ENCODE data around the gene KRTAP3-1. TPM values are rescaled to one million over a fixed set of nuclear protein-coding genes. Genes with fewer than 3 reads are reported as not detected.
"Not testable (repeated sequence)": the region's sequence is repeated elsewhere in the genome, so short reads cannot be mapped to it uniquely, and the experiment has no call there.

Gene KRTAP3-1
- total and polyA plus RNA-seq, 3 donors from 2014 or later = not detected

- Histone ChIP-seq H3K4me3 (no peak overlapping the region), H3K27ac (no peak overlapping the region), H3K36me3 (ENCODE audit: low read depth, missing control alignments) (no peaks in the 10 kb centered on the region), H3K9me3 (no peaks in the 10 kb centered on the region), H3K27me3 (no peaks in the 10 kb centered on the region), H3K4me1 (no peaks in the 10 kb centered on the region)
- intact Hi-C loops (cut with DNase I; ENCODE audit: low total_unique reads) = no loop called here
- no peak for DNase-seq
- WGBS, 2 donors = 53 to 71% methylated on average over 2 of the region's 2 CpGs
- TF ChIP-seq CTCF (IDR thresholded peaks at IDR 0.05) = no peak
- no peak for TF ChIP-seq POLR2A (IDR thresholded peaks at IDR 0.05)
Measured at GRCh38 chr17:41049110-41049509, 40.2 kb upstream of the KRTAP3-1 start.

DNA sequence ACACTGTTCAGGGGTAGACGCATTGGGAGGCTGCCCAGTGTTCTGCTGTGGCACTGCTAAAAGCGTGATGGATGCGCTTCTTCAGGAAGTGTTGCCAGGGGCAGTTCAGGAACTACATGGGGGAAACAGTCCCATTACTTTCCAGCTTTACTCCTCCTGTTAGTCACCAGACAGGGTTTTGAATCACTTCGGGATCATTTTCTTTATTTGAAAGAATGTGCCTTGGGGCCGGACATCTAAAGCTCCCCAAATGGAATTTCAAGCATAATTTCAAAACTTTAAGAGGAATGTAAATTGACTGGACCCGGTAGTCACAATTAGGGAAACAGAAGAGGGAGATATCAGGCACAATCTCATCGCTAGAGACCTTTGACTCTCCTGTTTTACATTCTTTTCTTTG is 39.5 kb upstream of the KRTAP3-1 start:
- Histone ChIP-seq H3K36me3 (ENCODE audit: low read depth, missing control alignments) (no peaks in the 10 kb centered on the region), H3K4me1 (no peaks in the 10 kb centered on the region), H3K27me3 (no peaks in the 10 kb centered on the region), H3K4me3 (no peak overlapping the region), H3K9me3 (no peaks in the 10 kb centered on the region), H3K27ac (no peak overlapping the region)
- 60 to 66% methylated on average over 7 of the region's 7 CpGs for WGBS, 2 donors
- TF ChIP-seq POLR2A (IDR thresholded peaks at IDR 0.05) = no peak
- no peak for TF ChIP-seq CTCF (IDR thresholded peaks at IDR 0.05)
- intact Hi-C loops (cut with DNase I; ENCODE audit: low total_unique reads) = no loop called here
- no peak for DNase-seq

- 41 to 63% methylated on average over 7 to 11 of the region's 33 CpGs for WGBS, 2 donors
- intact Hi-C loops (cut with DNase I; ENCODE audit: low total_unique reads); H3K27ac ChIP-seq; H3K4me1 ChIP-seq; H3K36me3 ChIP-seq (ENCODE audit: low read depth, missing control alignments); DNase-seq; H3K27me3 ChIP-seq; H3K4me3 ChIP-seq; H3K9me3 ChIP-seq: not testable (repeated sequence)
Measured at GRCh38 chr17:41046735-41047465, 38.0 kb upstream of the KRTAP3-1 start, which contains the start of gene KRTAP2-1. Gene KRTAP2-1, minus strand, starts transcription at chr17:41047316. Its CDS starts 49 bp downstream, at chr17:41047267.

GRCh38 chr17:41042953-41043352 is 34.0 kb upstream of the KRTAP3-1 start:
- 100% methylated on average over 1 of the region's 1 CpG for WGBS, 2 donors
- TF ChIP-seq CTCF (IDR thresholded peaks at IDR 0.05) = no peak
- no peak for TF ChIP-seq POLR2A (IDR thresholded peaks at IDR 0.05)
- Histone ChIP-seq H3K27me3 (no peaks in the 10 kb centered on the region), H3K9me3 (no peaks in the 10 kb centered on the region), H3K36me3 (ENCODE audit: low read depth, missing control alignments) (no peaks in the 10 kb centered on the region), H3K4me1 (no peaks in the 10 kb centered on the region), H3K27ac (no peak overlapping the region), H3K4me3 (no peak overlapping the region)
- no peak for DNase-seq
- intact Hi-C loops (cut with DNase I; ENCODE audit: low total_unique reads) = no loop called here

DNA sequence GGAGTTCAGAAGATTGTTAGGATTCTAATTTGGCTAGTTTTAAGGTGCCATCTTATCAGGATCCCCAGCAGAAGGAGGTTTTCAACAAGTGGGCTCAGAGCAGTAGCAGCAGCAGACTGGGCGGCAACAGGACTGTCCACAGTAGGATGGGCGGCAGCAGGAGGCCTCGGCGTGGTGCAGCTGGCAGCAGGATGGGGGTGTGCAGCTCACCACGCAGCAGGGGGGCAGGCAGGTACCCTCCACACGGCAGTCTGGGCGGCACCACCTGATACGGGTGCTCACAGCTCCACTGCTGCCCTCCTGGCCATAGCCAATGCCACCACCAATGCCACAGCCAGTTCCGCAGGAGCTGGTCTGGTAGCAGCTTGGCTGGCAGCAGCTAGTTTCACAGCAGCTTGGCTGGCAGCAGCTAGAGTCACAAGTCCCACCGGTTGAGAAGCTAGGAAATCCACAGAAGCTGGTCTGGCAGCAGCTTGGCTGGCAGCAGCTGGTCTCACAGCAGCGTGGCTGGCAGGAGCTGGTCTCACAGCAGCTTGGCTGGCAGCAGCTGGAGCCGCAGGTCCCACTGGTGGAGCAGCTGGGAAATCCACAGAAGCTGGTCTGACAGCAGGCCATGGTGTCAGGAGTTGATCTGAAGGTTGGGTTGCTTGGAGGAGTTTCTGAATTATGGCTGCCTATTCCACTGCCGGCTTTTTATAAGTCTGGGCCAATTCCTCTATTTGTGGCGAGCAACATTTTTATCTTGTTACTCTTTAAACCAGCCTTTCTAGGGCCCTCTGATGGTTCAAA is 32.0 kb upstream of the KRTAP3-1 start, which contains the start of gene KRTAP1-1:
Gene KRTAP1-1, minus strand, starts transcription at position 668 of the 789 bp plus-strand sequence. Its CDS starts 53 bp downstream, at position 615.
- DNase-seq; H3K4me3 ChIP-seq; intact Hi-C loops (cut with DNase I; ENCODE audit: low total_unique reads); H3K9me3 ChIP-seq; H3K4me1 ChIP-seq; H3K27ac ChIP-seq; H3K36me3 ChIP-seq (ENCODE audit: low read depth, missing control alignments); H3K27me3 ChIP-seq: not testable (repeated sequence)
- WGBS, 2 donors = 63 to 85% methylated on average over 2 to 11 of the region's 14 CpGs

All from testis (tissue), 3 donors.